ENCODE data around the gene MPV17.

The MPV17 gene

GRCh38 chr2:27261926-27262298 lies 61.0 kb downstream of the MPV17 start:
- TF ChIP-seq ZNF274 (IDR thresholded peaks at IDR 0.05; ENCODE audit: low read depth, low read length) = no peak
- no peak overlapping the region for H3K4me3 ChIP-seq (ENCODE audit: low read length)

GRCh38 chr2:27261241-27261925 lies 61.5 kb downstream of the MPV17 start:
- no peak for TF ChIP-seq ZNF274 (IDR thresholded peaks at IDR 0.05; ENCODE audit: low read depth, low read length)
- H3K4me3 ChIP-seq (ENCODE audit: low read length) = no peak overlapping the region
